Measurements from ENCODE around the gene ANKRD11.
A peak's percentile ranks its signal among the peaks of the same experiment; 100 is the strongest.
"Not testable (repeated sequence)": the region's sequence is repeated elsewhere in the genome, so short reads cannot be mapped to it uniquely, and the experiment has no call there.

Gene ANKRD11

GRCh38 chr16:89397331-89397861, 93.0 kb downstream of the ANKRD11 start:
- Histone ChIP-seq H3K4me1 (ENCODE audit: control insufficient read depth in 1 of 2, insufficient read depth in 2 of 2, low read length in 2 of 2) (peaks cover 9 to 39% of the 10 kb centered on the region in 2 donors), H3K27me3 (ENCODE audit: low read depth, low read length) (no peaks in the 10 kb centered on the region), H3K36me3 (ENCODE audit: control insufficient read depth in 1 of 2, insufficient read depth in 2 of 2, low read length in 2 of 2) (no peaks in the 10 kb centered on the region), H3K27ac (ENCODE audit: low read length) (no peak overlapping the region), H3K4me3 (ENCODE audit: low read depth in 1 of 2, low read length in 2 of 2) (no peak overlapping the region), H3K9me3 (ENCODE audit: control insufficient read depth in 1 of 2, low read length in 2 of 2) (no peaks in the 10 kb centered on the region)

DNA sequence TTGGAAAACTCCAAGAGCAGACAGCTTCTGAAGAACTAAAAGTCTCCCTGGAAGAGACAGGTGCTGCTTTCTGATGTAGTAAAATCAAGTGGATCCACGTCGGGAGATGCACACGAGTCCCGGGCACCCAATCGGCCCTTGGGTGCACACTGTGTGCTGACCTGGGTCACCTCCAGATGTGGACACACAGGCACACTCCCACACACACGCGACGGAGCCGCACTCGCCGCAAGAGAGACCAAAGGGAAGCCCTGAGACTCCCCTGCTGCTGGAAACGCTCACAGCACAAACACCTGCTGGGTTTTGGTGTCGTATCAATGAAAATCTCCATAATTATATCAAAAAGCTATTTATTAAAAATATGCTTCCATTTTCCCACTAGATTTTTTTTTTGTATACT, 94.2 kb downstream of the ANKRD11 start:
- Histone ChIP-seq H3K4me1 (ENCODE audit: control insufficient read depth in 1 of 2, insufficient read depth in 2 of 2, low read length in 2 of 2) (peaks cover 9 to 28% of the 10 kb centered on the region in 2 donors), H3K27me3 (ENCODE audit: low read depth, low read length) (no peaks in the 10 kb centered on the region), H3K9me3 (ENCODE audit: control insufficient read depth in 1 of 2, low read length in 2 of 2) (no peaks in the 10 kb centered on the region), H3K27ac (ENCODE audit: low read length) (no peak overlapping the region), H3K4me3 (ENCODE audit: low read depth in 1 of 2, low read length in 2 of 2) (no peak overlapping the region), H3K36me3 (ENCODE audit: control insufficient read depth in 1 of 2, insufficient read depth in 2 of 2, low read length in 2 of 2) (no peaks in the 10 kb centered on the region)

- Histone ChIP-seq H3K4me1 (ENCODE audit: control insufficient read depth in 1 of 2, insufficient read depth in 2 of 2, low read length in 2 of 2) (peaks cover 9 to 28% of the 10 kb centered on the region in 2 donors), H3K9me3 (ENCODE audit: control insufficient read depth in 1 of 2, low read length in 2 of 2) (no peaks in the 10 kb centered on the region), H3K36me3 (ENCODE audit: control insufficient read depth in 1 of 2, insufficient read depth in 2 of 2, low read length in 2 of 2) (no peaks in the 10 kb centered on the region), H3K27me3 (ENCODE audit: low read depth, low read length) (no peaks in the 10 kb centered on the region), H3K27ac (ENCODE audit: low read length) (peak overlapping the region; percentile 32), H3K4me3 (ENCODE audit: low read depth in 1 of 2, low read length in 2 of 2) (peak overlapping the region in 1 of 2 donors; percentile 37)
Measured at GRCh38 chr16:89395150-89396142, 94.9 kb downstream of the ANKRD11 start.

- H3K4me1 ChIP-seq (ENCODE audit: control insufficient read depth in 1 of 2, insufficient read depth in 2 of 2, low read length in 2 of 2): peaks cover 9 to 28% of the 10 kb centered on the region in 2 donors
- H3K4me3 ChIP-seq (ENCODE audit: low read depth in 1 of 2, low read length in 2 of 2): no peak overlapping the region
- H3K9me3 ChIP-seq (ENCODE audit: control insufficient read depth in 1 of 2, low read length in 2 of 2): no peaks in the 10 kb centered on the region
- no peaks in the 10 kb centered on the region for H3K36me3 ChIP-seq (ENCODE audit: control insufficient read depth in 1 of 2, insufficient read depth in 2 of 2, low read length in 2 of 2)
- no peak overlapping the region for H3K27ac ChIP-seq (ENCODE audit: low read length)
- no peaks in the 10 kb centered on the region for H3K27me3 ChIP-seq (ENCODE audit: low read depth, low read length)
Measured at GRCh38 chr16:89393738-89394406, 96.5 kb downstream of the ANKRD11 start.

GRCh38 chr16:89392881-89393737, 97.3 kb downstream of the ANKRD11 start:
- no peak overlapping the region for H3K27ac ChIP-seq (ENCODE audit: low read length)
- H3K4me3 ChIP-seq (ENCODE audit: low read depth in 1 of 2, low read length in 2 of 2): no peak overlapping the region
- H3K27me3 ChIP-seq (ENCODE audit: low read depth, low read length): no peaks in the 10 kb centered on the region
- no peaks in the 10 kb centered on the region for H3K36me3 ChIP-seq (ENCODE audit: control insufficient read depth in 1 of 2, insufficient read depth in 2 of 2, low read length in 2 of 2)
- no peaks in the 10 kb centered on the region for H3K9me3 ChIP-seq (ENCODE audit: control insufficient read depth in 1 of 2, low read length in 2 of 2)
- H3K4me1 ChIP-seq (ENCODE audit: control insufficient read depth in 1 of 2, insufficient read depth in 2 of 2, low read length in 2 of 2): peaks cover 9 to 28% of the 10 kb centered on the region in 2 donors

GRCh38 chr16:89390224-89390583, 100.2 kb downstream of the ANKRD11 start:
- not testable (repeated sequence) for H3K9me3 ChIP-seq (ENCODE audit: control insufficient read depth in 1 of 2, low read length in 2 of 2); H3K4me3 ChIP-seq (ENCODE audit: low read depth in 1 of 2, low read length in 2 of 2); H3K27ac ChIP-seq (ENCODE audit: low read length); H3K27me3 ChIP-seq (ENCODE audit: low read depth, low read length); H3K36me3 ChIP-seq (ENCODE audit: control insufficient read depth in 1 of 2, insufficient read depth in 2 of 2, low read length in 2 of 2)
- H3K4me1 ChIP-seq (ENCODE audit: control insufficient read depth in 1 of 2, insufficient read depth in 2 of 2, low read length in 2 of 2): peaks cover 9 to 20% of the 10 kb centered on the region in 2 donors

DNA sequence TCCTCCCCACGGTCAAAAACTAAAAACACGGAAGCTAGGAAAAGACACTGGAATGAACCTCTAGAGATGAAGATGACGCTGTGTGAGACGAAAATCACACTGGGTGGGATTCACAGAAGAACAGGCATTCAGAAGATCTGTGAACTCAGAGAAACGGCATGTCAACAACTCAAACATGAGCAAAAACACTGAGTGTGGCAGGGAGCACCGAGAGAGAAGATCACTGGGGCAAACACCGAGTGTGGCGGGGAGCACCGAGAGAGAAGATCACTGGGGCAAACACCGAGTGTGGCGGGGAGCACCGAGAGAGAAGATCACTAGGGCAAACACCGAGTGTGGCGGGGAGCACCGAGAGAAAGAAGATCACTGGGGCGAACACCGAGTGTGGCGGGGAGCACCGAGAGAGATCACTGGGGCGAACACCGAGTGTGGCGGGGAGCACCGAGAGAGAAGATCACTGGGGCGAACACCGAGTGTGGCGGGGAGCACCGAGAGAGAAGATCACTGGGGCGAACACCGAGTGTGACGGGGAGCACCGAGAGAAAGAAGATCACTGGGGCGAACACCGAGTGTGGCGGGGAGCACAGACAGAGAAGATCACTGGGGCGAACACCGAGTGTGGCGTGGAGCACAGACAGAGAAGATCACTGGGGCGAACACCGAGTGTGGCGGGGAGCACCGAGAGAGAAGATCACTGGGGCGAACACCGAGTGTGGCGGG, 100.7 kb downstream of the ANKRD11 start:
- H3K4me1 ChIP-seq (ENCODE audit: control insufficient read depth in 1 of 2, insufficient read depth in 2 of 2, low read length in 2 of 2): peaks cover 5 to 15% of the 10 kb centered on the region in 2 donors

DNA sequence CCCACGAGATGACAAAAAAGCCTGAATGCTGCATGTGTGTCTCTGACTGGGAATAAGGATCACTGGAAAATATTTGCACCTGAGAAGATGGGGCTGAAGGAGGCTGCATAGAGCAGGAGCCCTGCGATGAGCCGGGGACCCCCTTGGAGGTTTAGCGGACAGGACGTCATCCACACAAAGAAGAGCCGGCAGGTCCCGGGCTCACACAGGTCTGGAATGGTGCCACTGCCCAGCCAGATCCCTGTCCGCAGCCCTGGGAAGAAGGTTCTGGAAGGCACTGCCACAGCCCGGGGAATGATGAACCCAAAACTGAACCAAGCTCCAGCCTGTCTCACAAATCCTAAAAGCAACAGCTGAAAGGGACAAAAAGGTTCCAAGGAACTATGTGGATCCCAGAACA, 101.8 kb downstream of the ANKRD11 start:
- no peak overlapping the region for H3K4me3 ChIP-seq (ENCODE audit: low read depth in 1 of 2, low read length in 2 of 2)
- H3K4me1 ChIP-seq (ENCODE audit: control insufficient read depth in 1 of 2, insufficient read depth in 2 of 2, low read length in 2 of 2): peaks cover under 1 to 11% of the 10 kb centered on the region in 2 donors
- no peaks in the 10 kb centered on the region for H3K27me3 ChIP-seq (ENCODE audit: low read depth, low read length)
- no peak overlapping the region for H3K27ac ChIP-seq (ENCODE audit: low read length)
- H3K9me3 ChIP-seq (ENCODE audit: control insufficient read depth in 1 of 2, low read length in 2 of 2): no peaks in the 10 kb centered on the region
- H3K36me3 ChIP-seq (ENCODE audit: control insufficient read depth in 1 of 2, insufficient read depth in 2 of 2, low read length in 2 of 2): no peaks in the 10 kb centered on the region

More for the DNA sequence above, 100.7 kb downstream of the ANKRD11 start:
- H3K27me3 ChIP-seq (ENCODE audit: low read depth, low read length); H3K36me3 ChIP-seq (ENCODE audit: control insufficient read depth in 1 of 2, insufficient read depth in 2 of 2, low read length in 2 of 2); H3K4me3 ChIP-seq (ENCODE audit: low read depth in 1 of 2, low read length in 2 of 2); H3K27ac ChIP-seq (ENCODE audit: low read length); H3K9me3 ChIP-seq (ENCODE audit: control insufficient read depth in 1 of 2, low read length in 2 of 2): not testable (repeated sequence)

DNA sequence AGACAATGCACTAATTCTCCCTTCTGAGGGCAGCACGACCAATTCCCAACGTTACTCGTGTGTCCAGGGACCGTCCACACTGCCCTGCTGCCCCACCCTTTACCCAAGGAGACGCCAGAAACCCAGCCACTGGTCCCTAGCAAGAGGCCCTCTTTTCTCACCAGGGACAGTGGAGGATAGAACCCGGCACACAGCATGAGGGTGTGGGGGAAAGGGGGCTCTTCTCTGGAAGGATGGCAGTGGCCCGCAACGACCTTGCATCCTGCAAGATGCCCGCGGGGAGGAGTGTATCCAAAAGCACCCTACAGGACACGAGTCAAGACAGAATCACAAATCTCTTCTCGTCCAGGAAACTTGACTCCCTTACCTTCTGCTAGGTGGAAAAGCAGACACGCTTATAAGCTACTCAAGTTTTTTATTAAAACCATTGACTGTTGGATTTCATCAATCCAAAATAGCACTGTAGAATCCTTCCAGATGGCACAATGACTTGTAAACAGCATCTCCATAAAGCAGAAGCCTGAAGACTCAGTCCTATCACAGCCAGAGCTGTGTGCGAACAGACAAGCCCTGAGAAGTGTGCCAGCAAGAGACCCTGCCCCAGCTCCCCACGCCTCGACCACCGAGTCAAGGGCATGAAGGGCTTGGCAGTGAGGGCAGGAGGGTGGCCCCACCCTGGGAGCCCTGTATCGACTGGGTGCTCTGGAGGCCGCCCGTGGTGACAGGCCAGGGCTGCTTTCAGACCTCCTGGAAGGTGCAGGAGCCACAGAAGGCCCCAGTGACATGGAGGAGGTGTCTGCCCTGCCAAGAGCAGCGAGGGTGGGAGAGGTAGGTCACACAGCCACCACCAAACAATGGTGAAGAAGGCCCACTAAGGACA, 103.8 kb downstream of the ANKRD11 start:
- Histone ChIP-seq H3K27ac (ENCODE audit: low read length) (no peak overlapping the region), H3K36me3 (ENCODE audit: control insufficient read depth in 1 of 2, insufficient read depth in 2 of 2, low read length in 2 of 2) (no peaks in the 10 kb centered on the region), H3K4me3 (ENCODE audit: low read depth in 1 of 2, low read length in 2 of 2) (no peak overlapping the region), H3K9me3 (ENCODE audit: control insufficient read depth in 1 of 2, low read length in 2 of 2) (no peaks in the 10 kb centered on the region), H3K4me1 (ENCODE audit: control insufficient read depth in 1 of 2, insufficient read depth in 2 of 2, low read length in 2 of 2) (peaks cover 10 to 18% of the 10 kb centered on the region in 2 donors), H3K27me3 (ENCODE audit: low read depth, low read length) (no peaks in the 10 kb centered on the region)

DNA sequence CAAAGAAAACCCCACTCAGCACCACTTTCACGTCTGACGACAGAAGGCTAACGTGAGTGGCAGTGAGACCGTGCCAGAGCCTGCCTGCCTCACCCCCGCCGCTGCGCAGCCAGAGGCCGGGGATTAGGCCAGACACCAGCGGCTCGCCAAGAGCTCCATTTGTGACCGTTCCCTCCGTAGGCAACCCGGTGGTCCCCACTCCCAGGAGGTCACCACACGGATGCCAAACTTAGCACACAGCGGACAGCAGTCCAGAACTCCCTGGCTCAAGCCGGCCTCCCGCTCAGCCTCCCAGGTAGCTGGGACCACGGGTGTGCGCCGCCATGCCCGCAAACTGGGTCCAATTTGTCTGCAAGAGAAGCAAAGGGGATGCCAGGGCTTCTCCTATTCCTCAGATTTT, 104.6 kb downstream of the ANKRD11 start:
- no peaks in the 10 kb centered on the region for H3K27me3 ChIP-seq (ENCODE audit: low read depth, low read length)
- peaks cover 10 to 22% of the 10 kb centered on the region in 2 donors for H3K4me1 ChIP-seq (ENCODE audit: control insufficient read depth in 1 of 2, insufficient read depth in 2 of 2, low read length in 2 of 2)
- H3K9me3 ChIP-seq (ENCODE audit: control insufficient read depth in 1 of 2, low read length in 2 of 2): no peaks in the 10 kb centered on the region
- H3K36me3 ChIP-seq (ENCODE audit: control insufficient read depth in 1 of 2, insufficient read depth in 2 of 2, low read length in 2 of 2): no peaks in the 10 kb centered on the region
- no peak overlapping the region for H3K27ac ChIP-seq (ENCODE audit: low read length)
- H3K4me3 ChIP-seq (ENCODE audit: low read depth in 1 of 2, low read length in 2 of 2): no peak overlapping the region

Data from muscle layer of duodenum (tissue), 2 donors.